IMR-90 (cell line): ENCODE data around the gene SMYD2. TPM values are rescaled to one million over a fixed set of nuclear protein-coding genes. Genes with fewer than 3 reads are reported as not detected.

Source experiments
- ATAC-seq: fragments of 200-7000 bp; cut with Tn5 transposase; 2 replicates; pipeline ENCODE4 v1.9.1; 2020; ENCODE audit warnings: low read depth, mild to moderate bottlenecking, moderate library complexity
- BruUV-seq: library from RNA; stranded (reverse); fragments of 400-500 nt; replicated peaks from 2 replicates; lab custom pipeline; 2021; lab: Mats Ljungman, UMichigan
- CTCF ChIA-PET: fragments of 300-600 bp; formaldehyde crosslinking; extraction: SDS; loops from one replicate; lab custom pipeline; 2021; ENCODE audit warnings: antibody characterized with exemption; lab: Yijun Ruan, JAX
- POLR2A ChIA-PET: fragments of 300-600 bp; sonication (Branson Sonifier 250); formaldehyde crosslinking; loops from one replicate; lab custom pipeline; 2022; ENCODE audit warnings: antibody characterized with exemption; ENCODE audit not compliant: unreplicated experiment; lab: Charles Lee
- DNase-seq: peaks from one replicate; pipeline ENCODE4 v3.0.0; 2013
- H2AFZ ChIP-seq: replicated peaks from 2 replicates; pipeline ENCODE3; 2013; ENCODE audit warnings: low read length, mild to moderate bottlenecking; ENCODE audit not compliant: poor library complexity
- H2AK5ac ChIP-seq: 2 replicates; pipeline ENCODE4 v1.6.1; 2013; ENCODE audit warnings: low read depth, low read length, inconsistent platforms
- H2AK9ac ChIP-seq: replicated peaks from 2 replicates; pipeline ENCODE3; 2013; ENCODE audit warnings: mild to moderate bottlenecking, low read depth, low read length, moderate library complexity; ENCODE audit not compliant: poor library complexity
- H2BK120ac ChIP-seq: 2 replicates; pipeline ENCODE4 v1.6.1; 2013; ENCODE audit warnings: low read depth, low read length, inconsistent platforms
- H2BK15ac ChIP-seq: 3 replicates; pipeline ENCODE4 v1.6.1; 2013; ENCODE audit warnings: low read depth, low read length, inconsistent platforms
- H2BK20ac ChIP-seq: 2 replicates; pipeline ENCODE4 v1.6.1; 2013; ENCODE audit warnings: low read depth, mild to moderate bottlenecking, inconsistent platforms, low read length, moderate library complexity
- H2BK5ac ChIP-seq: 2 replicates; pipeline ENCODE4 v1.6.1; 2013; ENCODE audit warnings: mild to moderate bottlenecking, low read depth, low read length, inconsistent platforms; ENCODE audit not compliant: poor library complexity, severe bottlenecking
- H3K14ac ChIP-seq: replicated peaks from 2 replicates; pipeline ENCODE4 v1.6.1; 2013; ENCODE audit warnings: low read depth, low read length, inconsistent platforms
- H3K18ac ChIP-seq: 2 replicates; pipeline ENCODE4 v1.6.1; 2013; ENCODE audit warnings: low read depth, low read length, control low read depth
- H3K23ac ChIP-seq: 2 replicates; pipeline ENCODE4 v1.6.1; 2013; ENCODE audit warnings: low read depth, low read length, inconsistent platforms
- H3K27ac ChIP-seq: 2 replicates; pipeline ENCODE4 v1.5.1; 2013; ENCODE audit warnings: mild to moderate bottlenecking, control low read depth, low read length; ENCODE audit not compliant: insufficient read depth
- H3K27me3 ChIP-seq: 2 replicates; pipeline ENCODE4 v1.6.1; 2013; ENCODE audit warnings: low read length; ENCODE audit not compliant: control insufficient read depth, insufficient read depth
- H3K36me3 ChIP-seq: 2 replicates; pipeline ENCODE4 v1.6.1; 2013; ENCODE audit warnings: low read length, mixed read lengths; ENCODE audit not compliant: control insufficient read depth, insufficient read depth
- H3K4ac ChIP-seq: 2 replicates; pipeline ENCODE4 v1.6.1; 2013; ENCODE audit warnings: low read depth, low read length, inconsistent platforms
- H3K4me1 ChIP-seq: 2 replicates; pipeline ENCODE4 v1.6.1; 2013; ENCODE audit warnings: low read length, mixed read lengths; ENCODE audit not compliant: control insufficient read depth, insufficient read depth
- H3K4me2 ChIP-seq: 2 replicates; pipeline ENCODE4 v1.6.1; 2013; ENCODE audit warnings: low read depth, mild to moderate bottlenecking, control low read depth, low read length, moderate library complexity
- H3K4me3 ChIP-seq: 2 replicates; pipeline ENCODE4 v1.5.1; 2013; ENCODE audit warnings: low read depth, mild to moderate bottlenecking, control low read depth, low read length, moderate library complexity; ENCODE audit not compliant: insufficient read depth
- H3K56ac ChIP-seq: 2 replicates; pipeline ENCODE4 v1.6.1; 2013; ENCODE audit warnings: low read length, inconsistent platforms; ENCODE audit not compliant: insufficient read depth; ENCODE audit errors: extremely low read depth
- H3K79me1 ChIP-seq, 2 experiments: 2 replicates each; pipeline ENCODE4 v1.6.1; 2013; ENCODE audit warnings: low read length in 2 of 2, inconsistent platforms in 1 of 2, low read depth in 1 of 2
- H3K9ac ChIP-seq: 2 replicates; pipeline ENCODE4 v1.6.1; 2013; ENCODE audit warnings: low read depth, low read length, control low read depth
- H3K9me1 ChIP-seq: 2 replicates; pipeline ENCODE4 v1.6.1; 2013; ENCODE audit warnings: low read length, inconsistent platforms; ENCODE audit not compliant: insufficient read depth
- H3K9me3 ChIP-seq: 2 replicates; pipeline ENCODE4 v1.6.1; 2013; ENCODE audit warnings: low read length; ENCODE audit not compliant: control insufficient read depth, insufficient read depth
- H4K20me1 ChIP-seq: 2 replicates; pipeline ENCODE4 v1.6.1; 2013; ENCODE audit warnings: low read length, inconsistent platforms; ENCODE audit not compliant: insufficient read depth
- H4K5ac ChIP-seq: 2 replicates; pipeline ENCODE4 v1.6.1; 2013; ENCODE audit warnings: mild to moderate bottlenecking, low read depth, low read length, control low read depth
- H4K8ac ChIP-seq, 2 experiments: 2 replicates each; pipeline ENCODE4 v1.6.1; 2013; ENCODE audit warnings: low read depth in 2 of 2, low read length in 2 of 2, control low read depth in 1 of 2, inconsistent platforms in 1 of 2
- H4K91ac ChIP-seq: 2 replicates; pipeline ENCODE4 v1.6.1; 2013; ENCODE audit warnings: low read depth, low read length, inconsistent platforms; ENCODE audit not compliant: insufficient read depth
- BHLHE40 ChIP-seq: fragments of 150-350 bp; IDR thresholded peaks from 2 replicates; pipeline ENCODE4 v1.6.1; 2016; ENCODE audit warnings: mild to moderate bottlenecking, low read depth, low read length
- CEBPB ChIP-seq: IDR thresholded peaks from 2 replicates; pipeline ENCODE4 v1.6.1; 2012; ENCODE audit warnings: low read depth, low read length, improper control_type of control experiment
- CHD1 ChIP-seq: IDR thresholded peaks from 2 replicates; pipeline ENCODE4 v1.6.1; 2012; ENCODE audit warnings: low read depth, low read length, improper control_type of control experiment
- FOS ChIP-seq: fragments of 150-350 bp; IDR thresholded peaks from 2 replicates; pipeline ENCODE4 v1.6.1; 2016; ENCODE audit warnings: low read depth, low read length
- MAFK ChIP-seq: IDR thresholded peaks from 2 replicates; pipeline ENCODE4 v1.6.1; 2012; ENCODE audit warnings: low read depth, low read length, improper control_type of control experiment
- MAZ ChIP-seq: IDR thresholded peaks from 2 replicates; pipeline ENCODE4 v1.6.1; 2012; ENCODE audit warnings: low read depth, mild to moderate bottlenecking, low read length, improper control_type of control experiment, moderate library complexity, borderline replicate concordance
- MXI1 ChIP-seq: IDR thresholded peaks from 2 replicates; pipeline ENCODE4 v1.6.1; 2012; ENCODE audit warnings: low read depth, mild to moderate bottlenecking, low read length, moderate library complexity, borderline replicate concordance
- NFE2L2 ChIP-seq: fragments of 150-350 bp; IDR thresholded peaks from 2 replicates; pipeline ENCODE4 v1.6.1; 2016; ENCODE audit warnings: low read depth, mild to moderate bottlenecking, low read length
- POLR2A ChIP-seq: IDR thresholded peaks from 2 replicates; pipeline ENCODE4 v1.6.1; 2012; ENCODE audit warnings: mild to moderate bottlenecking, low read depth, low read length
- RAD21 ChIP-seq: IDR thresholded peaks from 2 replicates; pipeline ENCODE4 v1.6.1; 2012; ENCODE audit warnings: low read length, improper control_type of control experiment
- RCOR1 ChIP-seq: IDR thresholded peaks from 2 replicates; pipeline ENCODE4 v1.6.1; 2012; ENCODE audit warnings: mild to moderate bottlenecking, low read length, improper control_type of control experiment; ENCODE audit not compliant: insufficient replicate concordance
- RFX5 ChIP-seq: IDR thresholded peaks from 2 replicates; pipeline ENCODE4 v1.8.0; 2012; ENCODE audit warnings: low read depth, mild to moderate bottlenecking, low read length, moderate library complexity
- SMC3 ChIP-seq: fragments of 150-350 bp; IDR thresholded peaks from 2 replicates; pipeline ENCODE4 v1.6.1; 2016; ENCODE audit warnings: low read depth, mild to moderate bottlenecking, antibody characterized with exemption, low read length, moderate library complexity
- WGBS, 2 experiments: methylation state at CpG; one replicate each; pipeline versions ENCODE4 v1.1.5 to v1.1.7; 2013; ENCODE audit warnings: missing lambda C conversion rate in 2 of 2; ENCODE audit not compliant: insufficient read length in 1 of 2; ENCODE audit errors: extremely low coverage in 2 of 2; 5-methylcytosine and 5-hydroxymethylcytosine counted together
- dilution Hi-C: fragments of 300-500 bp; cut with HindIII; formaldehyde crosslinking; loops from one replicate; pipeline ENCODE4 v1.14.3; 2018; ENCODE audit warnings: low sequenced_read_pairs; ENCODE audit not compliant: unreplicated experiment
- in situ Hi-C: fragments of 300-500 bp; cut with MboI; formaldehyde crosslinking; loops from 3 replicates; pipeline ENCODE4 v1.14.3; 2019; ENCODE audit warnings: low sequenced_read_pairs, inconsistent platforms, mixed read lengths
- intact Hi-C: fragments of 100-400 bp; cut with micrococcal nuclease; formaldehyde crosslinking; loops from 2 replicates; pipeline ENCODE4 v1.10.0; 2022
- polyA plus RNA-seq, 3 experiments: library from polyadenylated mRNA; depleted of rRNA; stranded (reverse); fragments of >200 nt; gene quantifications; 2 replicates each; pipeline ENCODE4 v1.2.3, GENCODE V29; 2012; ENCODE audit warnings: low replicate concordance in 1 of 3
- total RNA-seq: library from RNA; depleted of rRNA; stranded (reverse); fragments of >200 nt; gene quantifications from 2 replicates; pipeline ENCODE4 v1.2.3, GENCODE V29; 2012
- TF ChIP-seq, protein P1 (sequence below): fragments of 150-350 bp; IDR thresholded peaks from 2 replicates; pipeline ENCODE4 v1.6.1; 2016; ENCODE audit warnings: low read depth, mild to moderate bottlenecking, low read length, moderate library complexity, borderline replicate concordance
- TF ChIP-seq, protein P2 (sequence below): fragments of 150-350 bp; IDR thresholded peaks from 2 replicates; pipeline ENCODE4 v1.6.1; 2017; ENCODE audit warnings: mild to moderate bottlenecking, antibody characterized with exemption, low read length, low read depth
- TF ChIP-seq, protein P3 (sequence below): conservative IDR thresholded peaks from 2 replicates; pipeline ENCODE4 v1.5.1; 2012; ENCODE audit warnings: mild to moderate bottlenecking, low read depth, low read length, improper control_type of control experiment

The SMYD2 gene
- total and polyA plus RNA-seq, 2 of the 4 experiments (the other 2 are of a cell fraction): 32.7 to 61.7 TPM

DNA sequence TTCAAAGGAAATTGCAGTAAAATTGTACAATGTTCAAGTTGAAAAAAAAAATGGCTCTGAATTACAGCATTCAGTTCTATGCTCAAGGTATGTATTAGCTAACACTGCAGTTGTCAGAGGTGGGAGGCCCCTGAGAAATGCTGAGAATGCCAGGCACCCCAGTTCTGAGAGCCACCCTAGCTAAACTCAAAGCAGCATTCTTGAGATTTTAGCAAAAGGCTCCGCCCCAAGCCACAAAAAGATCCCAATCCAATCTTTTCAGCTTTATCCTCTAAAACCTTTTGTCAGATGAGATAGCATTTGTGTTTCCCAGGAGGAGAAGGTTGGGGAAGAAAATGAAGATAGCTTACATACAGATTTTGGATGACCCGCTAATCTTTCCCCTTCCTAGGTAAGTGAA lies 68.8 kb downstream of the SMYD2 start:
- Histone ChIP-seq H2AK9ac (no peak overlapping the region), H3K4me2 (no peak overlapping the region), H3K56ac (no peak overlapping the region), H3K18ac (no peak overlapping the region), H3K4me1 (peaks cover 7% of the 10 kb centered on the region), H2BK15ac (no peak overlapping the region), H4K20me1 (no peaks in the 10 kb centered on the region), H3K79me1 (peaks cover 13 to 25% of the 10 kb centered on the region in 2 experiments; a peak in 3 of 4 replicates), H3K9me1 (peaks cover 6% of the 10 kb centered on the region; the same call in 1 of the 2 replicates), H4K8ac (no peak overlapping the region), H2AK5ac (no peak overlapping the region), H3K9me3 (no peaks in the 10 kb centered on the region), H3K4ac (no peak overlapping the region), H2BK120ac (no peak overlapping the region), H3K27me3 (no peaks in the 10 kb centered on the region), H2BK5ac (no peak overlapping the region), H3K23ac (no peak overlapping the region), H2AFZ (no peak overlapping the region), H2BK20ac (no peak overlapping the region), H4K91ac (no peak overlapping the region), H3K9ac (no peak overlapping the region), H4K5ac (no peak overlapping the region), H3K14ac (no peak overlapping the region), H3K36me3 (peaks cover 29% of the 10 kb centered on the region), H3K27ac (no peak overlapping the region), H3K4me3 (no peak overlapping the region)
- intact Hi-C loops (no loop called here), dilution Hi-C loops (no loop called here), in situ Hi-C loops (no loop called here)
- no TSS peak for BruUV-seq
- WGBS, 2 experiments: no CpG with 5 or more reads among the region's 2 CpGs
- ChIA-PET CTCF (interaction anchor here (0.6 to 1.8 kb wide), 5 partner anchors 17 to 278 kb away, joined by 3 to 6 read pairs (median 4); no protein-coding TSS in a partner anchor), POLR2A (interaction anchor here (0.7 kb wide), 1 partner anchor 126 kb away, joined by 4 read pairs; no protein-coding TSS in a partner anchor)
- DNase-seq: no peak
- peak; percentile 32 for ATAC-seq
- TF ChIP-seq RAD21 (no peak), SMC3 (no peak), MXI1 (no peak), MAFK (no peak), NFE2L2 (no peak), MAZ (no peak), BHLHE40 (no peak), FOS (no peak), CHD1 (no peak), POLR2A (no peak), RFX5 (no peak), CEBPB (no peak), RCOR1 (no peak)
- TF ChIP-seq, protein P1, sequence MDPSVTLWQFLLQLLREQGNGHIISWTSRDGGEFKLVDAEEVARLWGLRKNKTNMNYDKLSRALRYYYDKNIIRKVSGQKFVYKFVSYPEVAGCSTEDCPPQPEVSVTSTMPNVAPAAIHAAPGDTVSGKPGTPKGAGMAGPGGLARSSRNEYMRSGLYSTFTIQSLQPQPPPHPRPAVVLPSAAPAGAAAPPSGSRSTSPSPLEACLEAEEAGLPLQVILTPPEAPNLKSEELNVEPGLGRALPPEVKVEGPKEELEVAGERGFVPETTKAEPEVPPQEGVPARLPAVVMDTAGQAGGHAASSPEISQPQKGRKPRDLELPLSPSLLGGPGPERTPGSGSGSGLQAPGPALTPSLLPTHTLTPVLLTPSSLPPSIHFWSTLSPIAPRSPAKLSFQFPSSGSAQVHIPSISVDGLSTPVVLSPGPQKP: no peak
- TF ChIP-seq, protein P2, sequence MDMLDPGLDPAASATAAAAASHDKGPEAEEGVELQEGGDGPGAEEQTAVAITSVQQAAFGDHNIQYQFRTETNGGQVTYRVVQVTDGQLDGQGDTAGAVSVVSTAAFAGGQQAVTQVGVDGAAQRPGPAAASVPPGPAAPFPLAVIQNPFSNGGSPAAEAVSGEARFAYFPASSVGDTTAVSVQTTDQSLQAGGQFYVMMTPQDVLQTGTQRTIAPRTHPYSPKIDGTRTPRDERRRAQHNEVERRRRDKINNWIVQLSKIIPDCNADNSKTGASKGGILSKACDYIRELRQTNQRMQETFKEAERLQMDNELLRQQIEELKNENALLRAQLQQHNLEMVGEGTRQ: no peak
- TF ChIP-seq, protein P3, sequence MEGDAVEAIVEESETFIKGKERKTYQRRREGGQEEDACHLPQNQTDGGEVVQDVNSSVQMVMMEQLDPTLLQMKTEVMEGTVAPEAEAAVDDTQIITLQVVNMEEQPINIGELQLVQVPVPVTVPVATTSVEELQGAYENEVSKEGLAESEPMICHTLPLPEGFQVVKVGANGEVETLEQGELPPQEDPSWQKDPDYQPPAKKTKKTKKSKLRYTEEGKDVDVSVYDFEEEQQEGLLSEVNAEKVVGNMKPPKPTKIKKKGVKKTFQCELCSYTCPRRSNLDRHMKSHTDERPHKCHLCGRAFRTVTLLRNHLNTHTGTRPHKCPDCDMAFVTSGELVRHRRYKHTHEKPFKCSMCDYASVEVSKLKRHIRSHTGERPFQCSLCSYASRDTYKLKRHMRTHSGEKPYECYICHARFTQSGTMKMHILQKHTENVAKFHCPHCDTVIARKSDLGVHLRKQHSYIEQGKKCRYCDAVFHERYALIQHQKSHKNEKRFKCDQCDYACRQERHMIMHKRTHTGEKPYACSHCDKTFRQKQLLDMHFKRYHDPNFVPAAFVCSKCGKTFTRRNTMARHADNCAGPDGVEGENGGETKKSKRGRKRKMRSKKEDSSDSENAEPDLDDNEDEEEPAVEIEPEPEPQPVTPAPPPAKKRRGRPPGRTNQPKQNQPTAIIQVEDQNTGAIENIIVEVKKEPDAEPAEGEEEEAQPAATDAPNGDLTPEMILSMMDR: no peak
